SJSA1 (cell line): ENCODE results near the gene NELFA. TPM values are rescaled to one million over a fixed set of nuclear protein-coding genes. Genes with fewer than 3 reads are reported as not detected.

Source experiments
- DNase-seq, 2 experiments: peaks; one replicate each; pipeline ENCODE4 v3.0.0-alpha.2; 2015 to 2020; ENCODE audit warnings: low spot score in 2 of 2, low read depth in 1 of 2
- H3K27ac ChIP-seq: fragments of 250-450 bp; sonication (Bioruptor Pico); 2 replicates; pipeline ENCODE4 v1.5.1; 2020; ENCODE audit warnings: mild to moderate bottlenecking, moderate library complexity
- H3K27me3 ChIP-seq: fragments of 250-450 bp; sonication (Bioruptor Pico); replicated peaks from 2 replicates; pipeline ENCODE4 v1.5.1; 2020; ENCODE audit warnings: mild to moderate bottlenecking, moderate library complexity
- H3K36me3 ChIP-seq: fragments of 250-450 bp; sonication (Bioruptor Pico); 2 replicates; pipeline ENCODE4 v1.5.1; 2020; ENCODE audit warnings: mild to moderate bottlenecking
- H3K4me1 ChIP-seq: fragments of 250-450 bp; sonication (Bioruptor Pico); replicated peaks from 2 replicates; pipeline ENCODE4 v1.6.1; 2021; ENCODE audit warnings: mild to moderate bottlenecking
- H3K4me3 ChIP-seq: fragments of 250-450 bp; sonication (Bioruptor Pico); 2 replicates; pipeline ENCODE4 v1.5.1; 2020; ENCODE audit warnings: mild to moderate bottlenecking
- H3K9me3 ChIP-seq: fragments of 250-450 bp; sonication (Bioruptor Pico); replicated peaks from 2 replicates; pipeline ENCODE4 v1.5.1; 2020; ENCODE audit warnings: mild to moderate bottlenecking
- total RNA-seq: library from RNA; depleted of rRNA; stranded (reverse); fragments of >200 nt; shearing (Covaris generic); gene quantifications from 2 replicates; pipeline ENCODE4 v1.2.3, GENCODE V29; 2014

NELFA gene
- total RNA-seq, 1 experiment from 2014 or later = 9.2 TPM

DNA sequence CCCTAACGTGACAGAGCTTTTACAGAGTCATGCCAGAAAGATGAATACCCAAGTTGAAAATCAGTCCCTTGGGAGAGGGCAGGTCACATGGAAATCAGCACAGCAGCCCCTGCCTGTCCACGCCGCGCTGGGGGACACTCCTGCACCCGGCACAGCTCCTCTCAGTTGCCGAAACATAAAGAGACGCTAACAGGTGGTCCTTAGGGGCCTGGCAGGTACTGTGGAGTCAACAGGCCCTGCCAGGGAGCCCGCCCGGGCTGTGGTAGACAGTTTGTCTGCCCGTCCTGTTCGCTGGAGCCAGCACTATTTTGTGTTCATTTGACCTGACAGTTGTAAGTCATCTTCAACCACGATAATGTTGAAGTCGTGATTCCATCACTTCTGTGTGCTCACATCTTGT, 30.5 kb downstream of the NELFA start:
- H3K9me3 ChIP-seq = no peaks in the 10 kb centered on the region
- no peak overlapping the region for H3K4me3 ChIP-seq
- H3K4me1 ChIP-seq = no peaks in the 10 kb centered on the region
- no peak overlapping the region for H3K27ac ChIP-seq
- peaks cover 53% of the 10 kb centered on the region for H3K36me3 ChIP-seq
- H3K27me3 ChIP-seq = no peaks in the 10 kb centered on the region
- DNase-seq = no peak

GRCh38 chr4:1976416-1977352, 32.1 kb downstream of the NELFA start:
- H3K36me3 ChIP-seq = peaks cover 55% of the 10 kb centered on the region
- no peak overlapping the region for H3K27ac ChIP-seq
- DNase-seq = no peak
- no peaks in the 10 kb centered on the region for H3K9me3 ChIP-seq
- no peaks in the 10 kb centered on the region for H3K27me3 ChIP-seq
- no peaks in the 10 kb centered on the region for H3K4me1 ChIP-seq
- no peak overlapping the region for H3K4me3 ChIP-seq

GRCh38 chr4:1975880-1976279, 32.9 kb downstream of the NELFA start:
- Histone ChIP-seq H3K4me1 (no peaks in the 10 kb centered on the region), H3K27me3 (no peaks in the 10 kb centered on the region), H3K4me3 (no peak overlapping the region), H3K27ac (no peak overlapping the region), H3K36me3 (peaks cover 48% of the 10 kb centered on the region), H3K9me3 (no peaks in the 10 kb centered on the region)
- no peak for DNase-seq

GRCh38 chr4:1975391-1975801, 33.4 kb downstream of the NELFA start:
- H3K27me3 ChIP-seq = no peaks in the 10 kb centered on the region
- DNase-seq = no peak
- peaks cover 45% of the 10 kb centered on the region for H3K36me3 ChIP-seq

GRCh38 chr4:1974840-1975239, 33.9 kb downstream of the NELFA start:
- Histone ChIP-seq H3K9me3 (no peaks in the 10 kb centered on the region), H3K27me3 (no peaks in the 10 kb centered on the region), H3K36me3 (peaks cover 45% of the 10 kb centered on the region), H3K4me3 (no peak overlapping the region), H3K4me1 (no peaks in the 10 kb centered on the region), H3K27ac (no peak overlapping the region)
- DNase-seq = no peak

More at GRCh38 chr4:1975391-1975801, 33.4 kb downstream of the NELFA start:
- no peaks in the 10 kb centered on the region for H3K4me1 ChIP-seq
- no peak overlapping the region for H3K4me3 ChIP-seq
- H3K27ac ChIP-seq = no peak overlapping the region
- H3K9me3 ChIP-seq = no peaks in the 10 kb centered on the region

DNA sequence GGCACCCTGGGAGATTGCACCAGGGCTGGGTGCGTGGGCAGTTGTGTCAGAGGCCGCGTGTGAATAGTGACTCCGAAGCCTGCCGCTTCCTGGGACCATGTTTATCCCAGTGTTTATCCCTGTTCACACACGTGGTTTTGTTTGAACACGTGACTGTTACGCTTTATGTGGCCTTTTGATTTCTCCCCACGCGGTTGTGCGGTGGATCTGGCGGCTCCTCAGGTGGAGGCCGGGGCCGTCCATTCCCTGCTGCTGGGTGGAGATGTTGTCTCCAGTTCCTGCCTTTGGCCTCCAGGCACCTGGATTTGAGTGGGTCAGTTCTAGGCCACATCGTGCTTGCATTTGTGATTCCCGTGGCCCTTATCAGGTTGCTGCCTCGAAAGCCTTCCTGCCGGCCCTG, 35.1 kb downstream of the NELFA start:
- no peaks in the 10 kb centered on the region for H3K9me3 ChIP-seq
- H3K27ac ChIP-seq = no peak overlapping the region
- DNase-seq = no peak
- peaks cover 48% of the 10 kb centered on the region for H3K36me3 ChIP-seq
- H3K27me3 ChIP-seq = no peaks in the 10 kb centered on the region
- no peaks in the 10 kb centered on the region for H3K4me1 ChIP-seq
- no peak overlapping the region for H3K4me3 ChIP-seq

- no peaks in the 10 kb centered on the region for H3K9me3 ChIP-seq
- no peak overlapping the region for H3K4me3 ChIP-seq
- H3K27ac ChIP-seq = no peak overlapping the region
- no peak for DNase-seq
- no peaks in the 10 kb centered on the region for H3K27me3 ChIP-seq
- H3K4me1 ChIP-seq = no peaks in the 10 kb centered on the region
- peaks cover 46% of the 10 kb centered on the region for H3K36me3 ChIP-seq
Measured at GRCh38 chr4:1973218-1973617, 35.6 kb downstream of the NELFA start.

- Histone ChIP-seq H3K4me1 (no peaks in the 10 kb centered on the region), H3K27ac (no peak overlapping the region), H3K4me3 (no peak overlapping the region), H3K27me3 (no peaks in the 10 kb centered on the region), H3K9me3 (no peaks in the 10 kb centered on the region), H3K36me3 (peaks cover 53% of the 10 kb centered on the region)
- no peak for DNase-seq
Measured at GRCh38 chr4:1972414-1972813, 36.4 kb downstream of the NELFA start.

- Histone ChIP-seq H3K9me3 (no peaks in the 10 kb centered on the region), H3K27me3 (no peaks in the 10 kb centered on the region), H3K36me3 (peaks cover 45% of the 10 kb centered on the region), H3K4me1 (no peaks in the 10 kb centered on the region), H3K4me3 (no peak overlapping the region), H3K27ac (no peak overlapping the region)
- DNase-seq = no peak
Measured at GRCh38 chr4:1971456-1972200, 37.1 kb downstream of the NELFA start.

DNA sequence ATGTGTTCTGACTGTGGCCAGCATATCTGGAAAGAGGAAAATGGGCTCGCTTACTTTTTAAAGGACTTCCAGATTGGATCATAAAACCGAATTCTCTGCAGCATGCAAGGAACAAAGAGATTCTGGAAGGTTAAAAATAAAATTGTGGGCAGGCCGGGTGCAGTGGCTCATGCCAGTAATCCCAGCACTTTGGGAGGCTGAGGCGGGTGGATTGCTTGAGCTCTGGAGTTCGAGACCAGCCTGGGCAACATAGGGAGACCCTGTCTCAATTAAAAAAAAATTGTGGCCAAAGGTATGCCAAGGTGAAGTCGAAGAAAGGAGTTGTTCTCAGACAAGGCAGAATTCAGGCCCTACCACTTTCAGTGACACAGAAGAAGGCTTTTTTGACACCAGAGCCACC, 37.8 kb downstream of the NELFA start:
- Histone ChIP-seq H3K27ac (no peak overlapping the region), H3K36me3 (peaks cover 40% of the 10 kb centered on the region)

GRCh38 chr4:1969928-1970723, 38.6 kb downstream of the NELFA start:
- Histone ChIP-seq H3K27me3 (no peaks in the 10 kb centered on the region), H3K4me3 (no peak overlapping the region), H3K36me3 (peaks cover 37% of the 10 kb centered on the region), H3K9me3 (no peaks in the 10 kb centered on the region), H3K4me1 (no peaks in the 10 kb centered on the region), H3K27ac (no peak overlapping the region)
- DNase-seq = no peak

More for the DNA sequence above, 37.8 kb downstream of the NELFA start:
- H3K9me3 ChIP-seq = no peaks in the 10 kb centered on the region
- H3K4me1 ChIP-seq = no peaks in the 10 kb centered on the region
- H3K4me3 ChIP-seq = no peak overlapping the region
- DNase-seq = no peak
- no peaks in the 10 kb centered on the region for H3K27me3 ChIP-seq

DNA sequence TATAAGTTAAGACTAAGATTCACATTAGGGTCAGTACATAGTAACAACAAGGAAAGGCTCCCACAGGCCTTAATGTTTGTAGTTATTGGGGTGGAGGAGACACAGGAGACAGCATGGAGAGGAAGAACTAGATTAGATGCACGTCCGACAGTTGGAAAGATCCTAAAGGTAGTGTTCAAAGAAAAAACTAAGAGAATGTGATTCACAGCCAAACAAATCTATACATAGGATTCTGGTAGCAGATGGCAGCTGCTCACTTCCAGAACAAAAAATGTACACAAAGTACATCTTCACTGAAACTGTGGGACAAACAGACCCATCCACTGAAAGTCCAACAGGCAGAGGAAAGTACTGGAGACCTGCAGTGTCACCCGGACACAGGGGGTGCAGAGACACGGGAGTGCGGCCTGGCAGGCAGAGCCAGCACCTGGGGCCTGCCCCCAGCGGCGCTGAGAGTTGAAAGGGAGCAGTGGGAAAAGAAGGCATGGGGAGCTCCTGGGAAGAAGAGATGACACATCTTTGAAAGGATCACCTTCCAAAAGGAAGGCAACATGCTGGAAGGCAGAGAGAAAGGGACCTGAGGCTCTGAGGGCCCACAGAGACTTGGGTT, 40.0 kb downstream of the NELFA start:
- Histone ChIP-seq H3K4me3 (no peak overlapping the region), H3K36me3 (peaks cover 28% of the 10 kb centered on the region)
- no peak for DNase-seq

DNA sequence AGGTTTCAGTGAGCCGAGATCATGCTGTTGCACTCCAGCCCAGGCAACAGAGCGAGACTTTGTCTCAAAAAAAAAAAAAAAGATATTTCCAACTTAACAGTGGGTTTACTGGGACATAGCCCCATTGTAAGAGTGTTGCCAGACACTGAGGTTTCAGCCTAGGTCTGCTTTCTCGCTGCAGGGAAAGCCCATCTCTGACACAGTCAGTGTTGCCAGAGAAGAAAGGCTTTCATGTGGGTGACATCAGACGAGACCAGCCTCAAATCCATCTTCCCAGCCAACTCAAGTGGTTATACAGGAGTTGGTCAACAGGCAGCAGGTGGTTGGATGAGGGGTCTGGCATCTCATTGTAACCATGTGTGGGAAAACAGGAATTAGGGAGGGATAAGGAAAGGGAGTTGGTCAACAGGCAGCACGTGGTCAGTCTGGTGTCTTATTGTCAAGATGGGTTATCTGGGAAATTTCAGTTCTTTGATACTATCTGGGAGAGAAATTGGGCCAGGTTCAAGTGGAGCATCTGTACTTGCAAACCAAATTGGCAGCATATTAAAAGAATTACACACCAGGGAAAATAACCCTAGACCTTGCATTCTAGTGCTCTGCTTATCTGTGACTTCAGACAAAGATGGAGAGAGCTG, 41.1 kb downstream of the NELFA start:
- H3K27me3 ChIP-seq = no peaks in the 10 kb centered on the region
- no peaks in the 10 kb centered on the region for H3K9me3 ChIP-seq
- H3K4me1 ChIP-seq = no peaks in the 10 kb centered on the region
- peaks cover 22% of the 10 kb centered on the region for H3K36me3 ChIP-seq
- H3K27ac ChIP-seq = no peak overlapping the region
- H3K4me3 ChIP-seq = no peak overlapping the region
- no peak for DNase-seq

More for the DNA sequence above, 40.0 kb downstream of the NELFA start:
- Histone ChIP-seq H3K27ac (no peak overlapping the region), H3K27me3 (no peaks in the 10 kb centered on the region), H3K9me3 (no peaks in the 10 kb centered on the region), H3K4me1 (no peaks in the 10 kb centered on the region)
